Stimulated activated naive CD4-positive, alpha-beta T cell (primary cell): Measurements from ENCODE around the gene STK38L.
A peak's percentile ranks its signal among the peaks of the same experiment; 100 is the strongest.

Experiments used
- DNase-seq, 6 experiments: peaks; one replicate each; lab custom pipeline; 2025; lab: John Stamatoyannopoulos, UW

STK38L gene

DNA sequence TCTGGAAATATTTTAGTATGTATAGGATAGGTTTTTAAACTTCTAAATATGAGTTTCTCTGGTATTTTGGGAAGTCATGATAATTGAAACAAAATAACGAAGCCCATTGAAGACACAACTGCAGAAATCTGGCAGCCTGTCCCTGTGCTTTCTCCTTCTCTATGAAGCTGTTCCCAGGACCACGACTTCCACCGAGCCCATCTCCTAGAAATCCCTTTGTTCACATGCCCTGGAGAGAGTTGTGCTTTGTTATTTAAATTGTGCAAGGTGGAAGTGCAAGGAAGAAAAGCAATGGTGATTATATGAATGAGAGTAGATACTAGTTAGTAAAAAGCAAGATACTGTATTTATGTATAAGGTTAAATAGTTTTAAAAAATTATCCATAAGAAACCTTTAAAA, 32.2 kb downstream of the STK38L start:
- DNase-seq: no peak

DNA sequence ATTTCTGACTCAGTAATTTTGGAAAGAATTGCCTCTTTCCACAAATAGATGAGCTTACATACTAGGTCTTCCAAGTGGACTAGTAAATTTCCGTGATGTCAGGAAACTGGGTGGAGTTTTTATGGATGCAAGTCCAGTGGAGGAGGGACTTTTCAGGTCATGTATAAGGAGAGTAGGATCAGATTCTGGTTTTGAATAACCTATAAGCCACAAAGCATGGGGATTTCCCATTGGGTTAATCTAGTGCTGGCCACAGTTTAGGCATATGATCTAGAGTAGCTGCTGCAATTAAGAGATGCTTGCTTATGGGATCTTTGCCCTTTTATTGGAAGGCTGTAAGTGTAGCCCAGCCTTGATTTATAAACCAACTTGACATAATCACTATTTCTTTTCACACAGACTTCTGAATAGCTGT, 33.8 kb downstream of the STK38L start:
- DNase-seq: no peak

DNA sequence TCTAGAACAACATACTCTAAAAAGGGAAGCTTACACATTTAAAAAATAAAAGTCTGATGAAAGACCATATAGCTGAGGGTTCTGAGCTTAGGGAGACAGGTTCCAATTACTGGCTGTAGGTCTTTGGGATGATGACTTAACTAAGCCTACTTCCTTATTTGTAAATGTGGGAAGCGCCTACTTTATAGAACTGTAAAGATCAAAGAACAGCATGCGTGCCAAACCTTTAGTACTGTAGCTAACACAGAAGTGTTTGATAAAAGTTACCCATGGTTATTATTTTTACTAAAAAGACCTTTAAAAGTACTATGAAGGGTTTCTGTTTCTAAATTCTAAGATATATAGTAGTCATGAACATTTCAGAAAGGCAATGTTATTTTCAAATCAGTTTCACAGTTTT, 35.7 kb downstream of the STK38L start:
- peak in 1 of 6 experiments; percentile 5 for DNase-seq

DNA sequence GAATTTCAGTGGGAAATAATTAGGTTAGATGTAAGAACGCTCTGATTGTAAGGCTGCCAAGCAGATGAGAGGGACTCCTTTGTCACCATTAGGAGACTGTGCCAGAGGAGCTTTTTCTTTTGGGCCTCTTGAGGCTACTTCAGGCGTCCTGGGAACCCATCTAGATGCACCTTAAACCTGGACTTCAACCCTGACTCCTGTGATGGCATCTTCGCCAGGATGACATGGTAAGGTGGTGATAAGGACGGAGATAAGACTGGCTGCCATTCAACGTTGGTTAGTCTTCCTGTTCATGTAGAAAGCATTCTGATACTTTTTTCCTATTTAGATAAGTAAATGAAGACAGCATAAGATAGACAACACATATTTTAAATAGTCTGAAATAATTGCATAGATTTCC, 36.3 kb downstream of the STK38L start:
- DNase-seq: no peak

DNA sequence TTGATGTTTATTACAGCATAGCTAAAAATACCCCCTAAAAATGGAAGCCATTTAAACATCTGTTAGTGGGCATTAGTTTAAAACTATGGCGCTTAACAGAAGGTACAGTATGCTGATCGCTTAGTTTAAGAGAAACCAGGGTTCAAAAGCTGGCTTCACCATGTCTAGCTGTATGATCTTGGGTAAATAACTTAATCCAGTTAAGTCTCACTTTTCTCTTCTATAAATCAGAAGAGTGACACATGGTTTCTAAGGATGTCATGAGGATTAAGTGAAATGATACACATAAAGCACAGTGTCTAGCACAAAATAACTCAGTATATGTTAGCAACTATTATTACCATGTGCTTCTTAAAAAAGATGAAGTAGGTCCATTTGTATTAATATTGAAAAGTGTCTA, 38.7 kb downstream of the STK38L start:
- DNase-seq: no peak

DNA sequence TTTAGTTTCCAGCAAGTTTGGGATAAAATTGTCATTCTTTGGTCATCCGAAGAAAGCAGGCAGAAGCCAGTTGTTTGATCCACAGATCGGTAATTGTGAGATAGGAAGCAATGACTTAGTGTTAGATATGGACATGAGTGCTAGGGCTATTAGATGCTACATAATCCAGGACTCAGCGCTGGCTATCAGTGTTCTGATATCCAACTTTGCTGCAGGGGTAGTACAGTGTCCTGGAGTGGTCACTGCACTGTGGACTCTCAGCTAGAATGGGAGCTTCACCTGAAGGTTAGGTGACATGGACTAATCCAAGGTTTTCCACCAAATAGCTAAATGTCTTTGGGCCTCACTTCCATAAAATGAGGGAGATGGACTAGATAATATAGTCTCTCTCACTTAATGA, 39.9 kb downstream of the STK38L start:
- no peak for DNase-seq

DNA sequence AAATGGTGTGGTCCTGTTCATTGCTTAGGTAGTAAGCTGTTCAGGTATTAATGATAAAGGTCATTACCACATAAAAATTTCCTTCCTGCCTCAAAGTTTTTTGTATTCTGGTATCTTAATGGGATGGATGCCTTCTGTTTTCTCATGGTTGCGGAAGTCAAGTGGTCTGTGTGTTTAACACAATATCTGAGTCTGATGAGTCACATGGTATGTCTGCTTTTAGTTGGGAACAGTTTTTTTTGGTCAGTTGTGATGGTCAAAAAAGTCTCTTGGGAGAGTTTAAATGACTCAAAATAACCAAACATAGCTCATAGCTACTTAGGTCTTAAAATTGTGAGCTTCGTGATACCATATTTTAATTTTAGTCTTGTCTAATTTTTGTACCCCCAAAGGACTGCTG, 40.7 kb downstream of the STK38L start:
- DNase-seq: no peak

DNA sequence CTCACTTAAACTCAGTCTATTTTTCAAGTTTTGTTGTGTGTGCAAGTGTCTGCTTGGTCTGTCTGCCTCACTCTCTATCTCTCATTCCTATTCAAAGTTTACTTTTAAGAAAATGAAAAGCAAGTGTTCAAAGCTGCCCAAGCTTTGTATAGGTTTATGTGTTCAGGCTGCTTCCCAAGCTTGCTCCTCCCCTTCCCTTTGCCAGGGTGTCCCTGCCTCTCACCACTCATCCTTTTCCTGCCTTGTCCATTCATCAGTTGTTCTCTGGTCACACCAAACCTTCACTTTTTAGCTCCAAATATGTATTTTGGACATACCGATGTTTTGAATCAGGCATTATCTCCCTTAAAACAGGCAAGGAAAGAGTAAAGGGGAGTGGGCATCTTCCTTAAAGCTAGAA, 41.3 kb downstream of the STK38L start:
- DNase-seq: no peak

DNA sequence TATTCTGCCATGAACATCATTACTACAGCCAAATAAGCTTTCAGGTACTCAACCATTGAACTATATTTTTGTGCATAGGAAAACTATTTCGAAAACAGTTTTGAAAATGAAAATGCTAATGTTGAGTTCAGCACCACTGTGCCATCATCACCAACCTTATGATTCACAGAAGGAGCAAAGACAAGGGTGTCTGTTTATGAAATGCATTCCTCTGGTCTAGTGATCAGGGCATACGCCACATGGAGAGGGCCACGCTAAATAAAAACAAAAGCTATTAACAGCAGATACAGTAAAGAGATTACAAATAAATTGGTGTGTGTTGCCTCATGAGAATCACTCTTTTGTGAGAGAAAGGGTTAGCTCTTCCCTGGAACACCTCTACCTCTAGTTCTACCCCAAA, 45.3 kb downstream of the STK38L start:
- no peak for DNase-seq

DNA sequence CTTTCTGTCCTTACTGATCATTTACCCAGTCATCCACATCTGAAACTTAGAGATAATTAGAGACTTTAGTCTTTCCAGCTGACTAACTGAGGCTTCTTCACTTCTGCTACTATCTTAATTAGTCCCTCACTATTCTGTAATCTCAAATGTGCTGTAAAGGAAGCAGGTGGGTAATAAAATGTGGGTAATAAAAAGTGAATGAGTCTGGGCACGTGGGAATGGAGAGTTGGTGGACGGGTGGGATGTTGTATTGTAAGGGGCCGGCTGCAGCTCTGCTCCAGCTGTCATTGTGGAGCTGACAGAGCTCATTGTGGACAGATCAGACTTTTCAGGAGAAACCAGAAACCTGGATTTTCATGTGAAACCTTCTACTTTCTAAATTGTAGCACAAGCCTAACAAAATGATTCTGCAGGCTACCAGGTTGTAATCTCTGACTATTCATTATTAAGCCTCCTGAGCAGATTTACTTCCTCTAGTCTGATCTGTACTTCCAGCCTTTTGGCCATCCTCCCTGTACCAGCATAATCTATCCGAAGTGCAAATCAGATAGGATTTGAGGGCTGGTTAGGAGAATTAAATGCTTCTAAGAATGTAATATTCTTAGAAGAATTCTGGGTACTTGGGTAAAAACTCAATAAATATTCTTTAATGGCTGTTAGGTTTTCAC, 46.5 kb downstream of the STK38L start:
- no peak for DNase-seq

DNA sequence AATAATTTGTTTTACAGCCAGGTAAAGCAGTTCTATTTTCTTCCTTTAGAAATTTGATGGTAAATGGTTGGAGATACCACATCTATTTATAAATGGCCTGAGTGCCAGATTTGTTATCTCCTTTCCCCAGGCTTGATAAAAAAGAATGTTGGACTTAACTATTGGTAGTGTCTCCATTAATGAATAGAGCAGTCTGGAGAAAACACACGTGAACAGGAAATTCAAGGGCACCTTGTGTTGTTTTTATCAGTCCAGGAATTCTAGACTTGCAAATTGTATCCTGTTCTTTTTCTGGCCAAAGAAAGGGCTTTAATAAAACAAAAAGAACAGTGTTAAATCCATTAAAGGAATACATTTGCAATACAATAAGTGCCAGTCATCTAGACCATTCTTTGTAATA, 47.8 kb downstream of the STK38L start:
- no peak for DNase-seq

DNA sequence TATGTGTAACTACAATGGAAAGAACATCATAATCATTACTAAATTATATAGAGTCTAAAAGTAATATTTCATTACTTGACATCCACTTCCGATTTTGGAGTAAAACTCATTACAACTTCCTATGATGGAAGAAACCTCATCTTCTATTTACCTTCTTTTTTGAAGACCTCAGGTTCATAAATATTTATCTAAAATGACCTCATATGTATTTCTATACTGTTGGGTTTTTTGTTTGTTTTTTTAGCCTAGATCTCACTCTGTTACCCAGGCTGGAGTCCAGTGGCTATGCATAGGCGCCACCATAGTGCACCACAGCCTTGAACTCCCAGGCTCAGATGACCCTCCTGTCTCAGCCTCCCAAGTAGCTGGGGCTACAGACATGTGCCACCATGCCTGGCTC, 48.6 kb downstream of the STK38L start:
- DNase-seq: no peak

DNA sequence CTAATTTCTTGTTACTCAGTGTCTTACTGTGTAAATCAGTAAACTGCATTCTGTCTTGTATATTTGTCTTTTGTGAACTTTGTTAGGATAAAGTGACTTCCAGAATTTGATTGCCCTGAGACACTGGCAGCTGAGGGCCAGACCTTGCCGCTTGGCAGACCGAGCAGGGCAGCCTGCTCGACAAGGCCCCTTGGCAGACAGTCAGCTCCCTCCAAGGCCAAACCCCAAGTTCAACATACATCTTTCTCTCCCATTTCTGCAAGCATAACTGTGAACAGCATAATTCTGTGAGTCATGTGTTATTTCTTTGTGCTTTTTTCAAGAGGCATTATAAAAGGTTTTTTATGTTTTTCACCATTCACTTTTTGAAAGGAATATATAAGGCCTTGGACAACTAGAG, 49.4 kb downstream of the STK38L start:
- no peak for DNase-seq

DNA sequence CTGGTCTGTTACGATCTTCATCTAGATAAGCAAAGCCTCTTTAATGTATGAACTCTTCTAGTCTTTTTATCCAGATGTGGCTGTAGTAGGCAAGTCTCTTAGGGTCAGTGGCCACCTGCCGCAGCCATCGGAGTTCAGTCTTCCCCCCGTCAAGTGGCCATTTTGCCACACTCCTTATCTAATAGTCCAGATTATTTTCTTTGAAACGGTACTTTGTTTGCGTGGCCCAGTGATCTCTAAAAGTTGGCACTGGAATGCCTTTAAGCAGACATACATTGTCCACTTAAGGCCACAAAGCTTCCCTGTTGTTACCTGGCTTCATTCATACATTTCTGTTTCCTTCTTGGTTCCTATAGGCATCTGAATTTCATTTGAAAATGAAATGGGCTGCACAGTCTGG, 52.6 kb downstream of the STK38L start:
- no peak for DNase-seq

DNA sequence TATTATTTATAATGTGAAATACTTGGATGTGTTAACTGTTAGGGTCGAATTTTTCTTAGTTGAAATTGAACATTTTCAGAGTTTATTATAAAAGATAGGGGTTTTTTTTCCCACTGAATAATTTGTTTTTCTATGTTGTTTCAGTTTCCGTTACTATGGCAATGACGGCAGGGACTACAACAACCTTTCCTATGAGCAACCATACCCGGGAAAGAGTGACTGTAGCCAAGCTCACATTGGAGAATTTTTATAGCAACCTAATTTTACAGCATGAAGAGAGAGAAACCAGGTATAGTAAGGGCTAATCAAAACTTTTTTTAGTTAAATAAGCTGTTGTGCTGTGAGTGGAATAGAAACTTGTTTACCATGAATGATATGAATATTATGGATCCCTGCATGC, 53.5 kb downstream of the STK38L start:
- no peak for DNase-seq

DNA sequence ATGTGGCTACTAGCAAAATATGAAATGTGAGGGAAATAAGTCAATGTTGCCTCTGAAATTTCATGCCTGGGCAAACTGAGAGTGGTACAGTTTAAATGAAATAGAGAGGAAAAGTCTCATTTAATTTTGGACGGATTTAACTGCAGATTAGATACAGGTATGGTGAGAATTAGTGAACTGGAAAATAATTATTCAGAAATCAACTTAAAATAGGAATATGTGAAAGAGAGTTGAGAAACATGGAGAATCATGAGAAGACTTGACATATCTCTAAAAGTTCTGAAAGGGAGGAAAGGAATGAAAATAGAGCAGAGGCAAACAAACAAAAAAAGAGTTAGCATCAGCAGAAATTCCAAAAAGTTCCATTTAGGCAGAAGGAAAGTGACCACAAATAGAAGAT, 55.0 kb downstream of the STK38L start:
- DNase-seq: no peak

DNA sequence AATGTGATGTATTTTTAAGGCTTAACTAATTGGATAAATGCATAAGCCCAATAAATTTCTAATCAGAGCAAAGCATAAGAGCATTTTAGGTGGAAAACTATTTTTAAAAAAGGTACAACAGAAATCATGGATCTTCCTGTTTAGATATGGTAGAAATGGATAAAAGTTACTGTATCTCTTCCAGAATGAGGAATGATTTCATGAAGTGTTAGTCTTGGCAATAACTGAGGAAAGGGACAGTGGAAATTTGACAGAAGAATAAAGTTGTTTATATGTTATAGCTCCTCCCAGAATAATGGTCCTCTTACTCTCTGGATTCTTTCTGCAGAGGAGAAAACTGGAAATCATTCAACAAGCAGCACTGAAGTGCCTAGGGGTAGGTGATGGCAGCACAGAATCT, 56.1 kb downstream of the STK38L start:
- no peak for DNase-seq

DNA sequence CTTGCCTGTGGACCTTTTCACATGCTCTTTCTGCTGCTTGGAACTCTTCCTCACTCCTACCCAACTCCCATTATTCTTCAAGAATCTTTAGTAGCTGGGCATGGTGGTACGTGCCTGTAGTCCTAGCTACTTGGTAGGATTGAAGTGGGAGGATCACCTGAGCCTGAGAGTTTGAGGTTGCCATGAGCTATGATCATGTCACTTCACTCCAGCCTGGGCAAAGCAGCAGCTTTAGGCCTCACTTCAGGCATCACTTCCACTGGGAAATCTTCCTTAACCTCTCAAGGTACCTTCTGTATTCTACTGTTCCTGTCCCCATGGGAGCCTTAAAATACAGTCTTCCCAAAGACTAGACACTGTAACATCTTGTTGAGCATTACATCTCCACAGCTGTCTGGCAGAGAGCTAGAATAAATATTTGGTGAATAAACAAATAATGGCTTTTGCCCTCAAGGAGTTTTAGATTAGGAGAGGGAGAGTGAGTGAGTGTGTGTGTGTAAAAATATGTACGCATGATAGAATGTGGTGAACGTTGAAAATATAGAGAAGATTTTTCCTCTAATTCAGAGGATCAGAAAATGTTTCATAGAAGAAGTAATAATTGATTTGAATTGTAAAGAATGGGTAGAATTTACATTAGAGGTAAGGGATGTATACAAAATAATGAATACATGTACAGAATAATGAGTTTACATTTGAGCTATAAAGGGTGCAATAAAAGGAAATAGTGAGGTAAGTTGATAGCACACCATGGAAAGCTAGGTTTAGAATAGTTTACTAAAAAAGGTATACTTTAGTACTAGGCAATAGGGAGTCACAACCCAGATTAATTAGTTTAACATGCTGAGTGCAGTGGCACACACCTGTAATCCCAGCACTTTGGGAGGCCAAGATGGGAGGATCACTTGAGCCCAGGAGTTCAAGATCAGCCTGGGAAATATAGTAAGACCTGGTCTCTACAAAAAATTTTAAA, 59.3 kb downstream of the STK38L start:
- no peak for DNase-seq

DNA sequence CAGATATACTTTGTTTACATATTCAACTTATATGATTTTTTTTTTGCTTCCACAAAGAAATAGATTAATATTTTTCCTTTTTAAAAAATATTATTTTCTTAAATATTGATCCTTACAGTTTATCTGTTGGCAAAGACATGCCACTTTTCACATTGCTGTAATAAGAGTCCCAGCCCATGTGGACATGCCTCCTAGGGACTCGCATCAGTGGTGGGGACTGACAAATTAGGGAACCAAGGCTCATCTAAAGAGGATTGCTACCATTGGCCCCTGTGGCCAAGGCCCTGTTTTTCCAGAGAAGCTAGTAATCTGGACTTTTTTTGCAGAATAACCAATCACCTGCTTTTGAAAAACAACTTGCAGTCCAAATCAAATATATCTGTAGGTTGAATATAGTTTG, 60.8 kb downstream of the STK38L start:
- DNase-seq: no peak

DNA sequence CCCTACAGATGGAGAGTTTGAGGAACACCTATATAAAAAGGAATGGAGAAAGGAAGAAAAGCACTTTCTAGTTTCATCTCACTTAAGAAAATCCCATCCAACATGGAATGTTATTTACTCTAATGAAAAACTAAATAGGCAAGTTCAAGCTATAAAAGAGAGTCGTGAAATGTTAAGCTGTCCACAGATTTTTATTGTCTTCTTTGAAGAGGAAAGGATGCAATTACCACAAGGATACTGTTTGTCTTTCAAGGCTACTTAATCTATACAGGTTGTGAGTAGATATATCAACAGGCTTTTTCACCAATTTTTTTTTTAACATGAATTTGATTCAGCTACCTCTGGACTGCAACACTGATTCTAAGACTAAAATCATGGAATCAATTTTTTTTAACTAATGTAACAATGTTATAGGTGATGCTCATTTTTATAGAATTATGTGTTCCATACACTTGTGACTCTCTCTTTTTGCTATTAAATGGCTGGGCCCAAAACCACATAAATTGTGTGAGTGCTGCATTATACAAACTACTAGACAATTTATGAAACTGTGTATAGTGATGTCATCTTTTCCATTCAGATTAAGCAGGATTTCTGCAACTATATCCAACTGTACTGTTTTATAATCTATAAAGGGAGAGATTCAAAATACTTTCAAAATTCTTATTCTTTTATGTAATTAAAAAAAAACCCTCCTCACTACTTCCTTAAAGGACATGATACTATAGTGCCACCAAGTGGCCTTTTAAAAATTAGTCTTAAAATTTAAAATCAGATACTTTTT, 61.8 kb downstream of the STK38L start:
- DNase-seq: peak in 3 of 6 experiments; percentile 18 to 54 (median 44)

DNA sequence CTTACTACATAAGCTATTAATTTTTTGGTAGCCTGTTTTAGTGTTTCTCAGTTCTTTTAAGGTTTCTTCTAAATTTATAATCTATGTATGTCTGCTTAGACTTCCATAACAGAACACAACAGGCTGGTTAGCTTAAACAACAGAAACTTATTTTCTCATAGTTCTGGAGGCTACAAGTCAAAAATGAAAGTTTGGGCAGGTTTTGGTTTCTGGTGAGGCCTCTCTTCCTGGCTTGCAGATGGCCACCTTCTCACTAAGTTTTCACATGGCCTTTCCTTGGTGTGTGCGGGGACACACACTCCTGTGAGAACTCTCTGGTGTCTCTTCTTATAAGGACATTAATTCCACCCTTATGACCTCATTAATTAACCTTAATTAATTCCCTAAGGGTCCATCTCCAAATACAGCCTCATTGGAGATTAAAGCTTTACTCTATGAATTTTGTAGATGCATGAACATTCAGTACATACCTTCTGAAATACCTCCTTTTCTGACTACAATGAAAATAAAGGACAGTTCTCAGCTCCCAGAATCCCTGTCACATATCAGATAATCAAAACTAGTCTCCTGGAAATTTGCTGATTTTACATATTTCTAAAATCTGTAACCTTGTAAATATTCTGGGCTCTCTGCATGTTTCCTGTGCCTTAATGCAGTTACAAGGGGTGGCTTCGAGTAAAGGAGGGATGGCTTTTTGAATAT, 65.4 kb downstream of the STK38L start:
- DNase-seq: no peak

DNA sequence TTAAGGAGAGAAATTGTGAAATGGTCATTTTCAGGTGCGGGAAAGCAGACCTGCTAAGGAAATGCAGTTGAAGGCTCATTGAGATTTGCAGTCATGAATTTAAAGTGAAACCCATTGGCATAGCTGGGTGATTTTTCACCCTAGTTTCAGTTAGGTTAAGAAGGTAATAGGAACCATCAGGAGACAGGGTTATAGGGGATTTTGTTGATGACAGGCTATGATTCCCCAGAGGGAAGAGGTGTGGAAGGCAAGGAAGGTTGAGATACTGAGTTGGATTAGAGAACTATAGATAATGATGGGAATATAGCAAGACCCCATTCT, 65.9 kb downstream of the STK38L start:
- no peak for DNase-seq
